ENCODE measurements around the gene SLC25A46. TPM values are rescaled to one million over a fixed set of nuclear protein-coding genes. Genes with fewer than 3 reads are reported as not detected.

Gene SLC25A46
- total and polyA plus RNA-seq, 9 of the 15 experiments (the other 6 are each of a cell fraction or from before 2014, with no cell fraction given), result 7.8 to 47.3 (median 31.8) TPM

DNA sequence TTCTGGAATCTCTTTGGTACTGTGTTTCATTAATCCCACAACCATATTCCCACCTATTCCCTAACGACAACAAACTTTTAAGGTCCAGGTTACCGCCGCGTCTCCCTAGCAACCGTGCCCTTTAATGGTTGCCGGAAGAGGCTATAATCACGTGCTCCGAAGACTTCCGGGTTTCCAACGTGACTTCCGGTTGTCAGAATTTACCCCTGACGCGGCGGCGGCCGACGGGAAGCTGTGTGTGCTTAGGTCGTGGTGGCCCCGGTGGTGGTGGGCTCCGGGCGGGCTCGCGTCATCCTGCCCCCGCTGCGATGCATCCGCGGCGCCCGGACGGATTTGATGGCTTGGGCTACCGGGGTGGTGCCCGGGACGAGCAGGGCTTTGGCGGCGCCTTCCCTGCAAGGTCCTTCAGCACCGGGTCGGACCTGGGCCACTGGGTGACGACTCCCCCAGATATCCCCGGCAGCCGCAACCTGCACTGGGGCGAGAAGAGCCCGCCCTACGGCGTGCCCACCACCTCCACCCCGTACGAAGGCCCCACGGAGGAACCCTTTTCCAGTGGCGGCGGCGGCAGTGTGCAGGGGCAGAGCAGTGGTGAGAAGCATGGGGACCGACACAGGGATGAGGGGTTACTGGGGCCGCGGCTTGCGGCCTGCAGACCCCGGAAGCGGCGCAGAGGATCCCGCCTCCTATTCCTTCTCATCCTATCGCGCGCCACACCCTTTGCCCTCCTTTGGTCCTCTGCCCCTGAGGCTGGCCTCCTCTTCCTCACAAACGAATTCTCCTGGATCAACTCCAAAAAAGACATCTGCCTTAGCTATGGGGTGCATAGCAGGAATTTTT, at the start of gene SLC25A46 (continued):
- TF ChIP-seq MYBL2 (IDR thresholded peaks at IDR 0.05; ENCODE audit: low read depth), result no peak
- TF ChIP-seq MYBL2 (CRISPR knock-in tag; IDR thresholded peaks at IDR 0.05; ENCODE audit: borderline replicate concordance), result no peak
- TF ChIP-seq RBM17 (IDR thresholded peaks at IDR 0.05; ENCODE audit: borderline replicate concordance, low read depth, low read length), result no peak
- no peak for TF ChIP-seq BRF1 (IDR thresholded peaks at IDR 0.05; ENCODE audit: borderline replicate concordance, extremely low read depth, insufficient read length)
- no peak for TF ChIP-seq ZNF3 (CRISPR knock-in tag; IDR thresholded peaks at IDR 0.05)
- TF ChIP-seq TBP (optimal IDR thresholded peaks at IDR 0.05; ENCODE audit: low read depth, low read length), result peak; percentile 61
- no peak for TF ChIP-seq XRCC4 (IDR thresholded peaks at IDR 0.05; ENCODE audit: extremely low read depth, insufficient read depth, insufficient read length)
- TF ChIP-seq, protein P1, sequence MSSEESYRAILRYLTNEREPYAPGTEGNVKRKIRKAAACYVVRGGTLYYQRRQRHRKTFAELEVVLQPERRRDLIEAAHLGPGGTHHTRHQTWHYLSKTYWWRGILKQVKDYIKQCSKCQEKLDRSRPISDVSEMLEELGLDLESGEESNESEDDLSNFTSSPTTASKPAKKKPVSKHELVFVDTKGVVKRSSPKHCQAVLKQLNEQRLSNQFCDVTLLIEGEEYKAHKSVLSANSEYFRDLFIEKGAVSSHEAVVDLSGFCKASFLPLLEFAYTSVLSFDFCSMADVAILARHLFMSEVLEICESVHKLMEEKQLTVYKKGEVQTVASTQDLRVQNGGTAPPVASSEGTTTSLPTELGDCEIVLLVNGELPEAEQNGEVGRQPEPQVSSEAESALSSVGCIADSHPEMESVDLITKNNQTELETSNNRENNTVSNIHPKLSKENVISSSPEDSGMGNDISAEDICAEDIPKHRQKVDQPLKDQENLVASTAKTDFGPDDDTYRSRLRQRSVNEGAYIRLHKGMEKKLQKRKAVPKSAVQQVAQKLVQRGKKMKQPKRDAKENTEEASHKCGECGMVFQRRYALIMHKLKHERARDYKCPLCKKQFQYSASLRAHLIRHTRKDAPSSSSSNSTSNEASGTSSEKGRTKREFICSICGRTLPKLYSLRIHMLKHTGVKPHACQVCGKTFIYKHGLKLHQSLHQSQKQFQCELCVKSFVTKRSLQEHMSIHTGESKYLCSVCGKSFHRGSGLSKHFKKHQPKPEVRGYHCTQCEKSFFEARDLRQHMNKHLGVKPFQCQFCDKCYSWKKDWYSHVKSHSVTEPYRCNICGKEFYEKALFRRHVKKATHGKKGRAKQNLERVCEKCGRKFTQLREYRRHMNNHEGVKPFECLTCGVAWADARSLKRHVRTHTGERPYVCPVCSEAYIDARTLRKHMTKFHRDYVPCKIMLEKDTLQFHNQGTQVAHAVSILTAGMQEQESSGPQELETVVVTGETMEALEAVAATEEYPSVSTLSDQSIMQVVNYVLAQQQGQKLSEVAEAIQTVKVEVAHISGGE (CRISPR knock-in tag; IDR thresholded peaks at IDR 0.05), result peak; percentile 27 to 88 (median 64); a peak in 4 of 6 replicates
- no peak for TF ChIP-seq ZNF217 (CRISPR knock-in tag; IDR thresholded peaks at IDR 0.05)
- TF ChIP-seq ELK3 (CRISPR knock-in tag; IDR thresholded peaks at IDR 0.05), result no peak
- TF ChIP-seq PRPF4 (IDR thresholded peaks at IDR 0.05; ENCODE audit: insufficient read depth, low read depth, low read length, poor library complexity, severe bottlenecking), result no peak
- TF ChIP-seq PBX2 (CRISPR knock-in tag; IDR thresholded peaks at IDR 0.05; ENCODE audit: low read depth), result no peak
- 0 out of 2 replicates have a peak, but pooled peaks have one; percentile 28 for TF ChIP-seq PBX2 (tag; conservative IDR thresholded peaks at IDR 0.05; ENCODE audit: low read depth)
- no peak for TF ChIP-seq ZNF589 (CRISPR knock-in tag; IDR thresholded peaks at IDR 0.05; ENCODE audit: low read depth)
- no peak for TF ChIP-seq PURB (CRISPR knock-in tag; IDR thresholded peaks at IDR 0.05; ENCODE audit: low read depth)
- TF ChIP-seq ZFP30 (CRISPR knock-in tag; IDR thresholded peaks at IDR 0.05; ENCODE audit: borderline replicate concordance), result no peak
- TF ChIP-seq TEAD4 (IDR thresholded peaks at IDR 0.05; ENCODE audit: low read length), result no peak
- no peak for TF ChIP-seq TEAD4 (CRISPR knock-in tag; IDR thresholded peaks at IDR 0.05; ENCODE audit: borderline replicate concordance)
- no peak for TF ChIP-seq ZNF76 (CRISPR knock-in tag; IDR thresholded peaks at IDR 0.05; ENCODE audit: borderline replicate concordance)
- TF ChIP-seq ZNF778 (CRISPR knock-in tag; IDR thresholded peaks at IDR 0.05), result no peak

Measured in K562 (cell line).